DLD1 (cell line): ENCODE data around the gene ENDOD1.

ENCODE experiments used
- in situ Hi-C: cut with HindIII; loops from 2 replicates; pipeline ENCODE4 v1.10.0; 2017; ENCODE audit warnings: low sequenced_read_pairs

The ENDOD1 gene

GRCh38 chr11:95140397-95141033 lies 50.9 kb downstream of the ENDOD1 start:
- in situ Hi-C loops, result no loop called here

- in situ Hi-C loops, result no loop called here
Measured at GRCh38 chr11:95142431-95142830, 52.8 kb downstream of the ENDOD1 start.

- in situ Hi-C loops, result no loop called here
Measured at GRCh38 chr11:95143106-95143681, 53.5 kb downstream of the ENDOD1 start.

GRCh38 chr11:95144313-95145235 lies 54.9 kb downstream of the ENDOD1 start:
- in situ Hi-C loops, result no loop called here

- in situ Hi-C loops, result no loop called here
Measured at GRCh38 chr11:95145430-95146060, 55.9 kb downstream of the ENDOD1 start.

- in situ Hi-C loops, result no loop called here
Measured at GRCh38 chr11:95147364-95147905, 57.8 kb downstream of the ENDOD1 start.

- in situ Hi-C loops, result no loop called here
Measured at GRCh38 chr11:95148406-95148805, 58.8 kb downstream of the ENDOD1 start.

GRCh38 chr11:95148938-95149337 lies 59.3 kb downstream of the ENDOD1 start:
- in situ Hi-C loops, result no loop called here

- in situ Hi-C loops, result loop anchor here (25.0 kb wide), 2 partner anchors 612 to 1287 kb away; no protein-coding TSS in a partner anchor
Measured at GRCh38 chr11:95149651-95150364, 60.2 kb downstream of the ENDOD1 start.

- in situ Hi-C loops, result loop anchor here (25.0 kb wide), 2 partner anchors 611 to 1286 kb away; no protein-coding TSS in a partner anchor
Measured at GRCh38 chr11:95150956-95151684, 61.5 kb downstream of the ENDOD1 start.

- in situ Hi-C loops, result loop anchor here (25.0 kb wide), 2 partner anchors 609 to 1284 kb away; no protein-coding TSS in a partner anchor
Measured at GRCh38 chr11:95152876-95153856, 63.5 kb downstream of the ENDOD1 start.

GRCh38 chr11:95153857-95154246 lies 64.2 kb downstream of the ENDOD1 start:
- in situ Hi-C loops, result loop anchor here (25.0 kb wide), 2 partner anchors 608 to 1283 kb away; no protein-coding TSS in a partner anchor

GRCh38 chr11:95154514-95154913 lies 64.9 kb downstream of the ENDOD1 start:
- in situ Hi-C loops, result loop anchor here (25.0 kb wide), 2 partner anchors 608 to 1283 kb away; no protein-coding TSS in a partner anchor

- in situ Hi-C loops, result loop anchor here (25.0 kb wide), 2 partner anchors 607 to 1282 kb away; no protein-coding TSS in a partner anchor
Measured at GRCh38 chr11:95155385-95155784, 65.7 kb downstream of the ENDOD1 start.

- in situ Hi-C loops, result loop anchor here (25.0 kb wide), 2 partner anchors 606 to 1281 kb away; no protein-coding TSS in a partner anchor
Measured at GRCh38 chr11:95156133-95156721, 66.6 kb downstream of the ENDOD1 start.

GRCh38 chr11:95156916-95157541 lies 67.4 kb downstream of the ENDOD1 start:
- in situ Hi-C loops, result loop anchor here (25.0 kb wide), 2 partner anchors 605 to 1280 kb away; no protein-coding TSS in a partner anchor

GRCh38 chr11:95157824-95158223 lies 68.2 kb downstream of the ENDOD1 start:
- in situ Hi-C loops, result loop anchor here (25.0 kb wide), 2 partner anchors 604 to 1279 kb away; no protein-coding TSS in a partner anchor
